Glomerular visceral epithelial cell (primary cell): ENCODE measurements around the gene PLCH2.
"Not testable (repeated sequence)": the region's sequence is repeated elsewhere in the genome, so short reads cannot be mapped to it uniquely, and the experiment has no call there.

Source experiments
- DNase-seq: peaks from one replicate; pipeline ENCODE4 v3.0.0-alpha.2; 2016; ENCODE audit errors: extremely low spot score

Gene PLCH2

GRCh38 chr1:2443277-2444137, 32.6 kb upstream of the PLCH2 start:
- DNase-seq, result no peak

GRCh38 chr1:2444138-2444591, 31.9 kb upstream of the PLCH2 start:
- no peak for DNase-seq

- DNase-seq, result no peak
Observed at GRCh38 chr1:2445162-2445822, 30.8 kb upstream of the PLCH2 start.

GRCh38 chr1:2445823-2446215, 30.3 kb upstream of the PLCH2 start:
- DNase-seq, result no peak

GRCh38 chr1:2446394-2446793, 29.7 kb upstream of the PLCH2 start:
- DNase-seq, result no peak

GRCh38 chr1:2446861-2447260, 29.2 kb upstream of the PLCH2 start:
- no peak for DNase-seq

GRCh38 chr1:2447276-2448097, 28.6 kb upstream of the PLCH2 start:
- DNase-seq, result no peak

GRCh38 chr1:2448098-2448445, 28.0 kb upstream of the PLCH2 start:
- DNase-seq, result no peak

- no peak for DNase-seq
Observed at GRCh38 chr1:2449636-2450454, 26.2 kb upstream of the PLCH2 start.

GRCh38 chr1:2451741-2452140, 24.3 kb upstream of the PLCH2 start:
- DNase-seq, result peak; percentile 94

GRCh38 chr1:2452201-2452931, 23.7 kb upstream of the PLCH2 start:
- peak; percentile 37 for DNase-seq

- no peak for DNase-seq
Observed at GRCh38 chr1:2452932-2453315, 23.2 kb upstream of the PLCH2 start.

GRCh38 chr1:2454227-2454626, 21.9 kb upstream of the PLCH2 start:
- no peak for DNase-seq

GRCh38 chr1:2455757-2456156, 20.3 kb upstream of the PLCH2 start:
- no peak for DNase-seq

GRCh38 chr1:2457444-2457843, 18.6 kb upstream of the PLCH2 start:
- no peak for DNase-seq

GRCh38 chr1:2458687-2459086, 17.4 kb upstream of the PLCH2 start:
- no peak for DNase-seq

- DNase-seq, result not testable (repeated sequence)
Observed at GRCh38 chr1:2459102-2459753, 16.9 kb upstream of the PLCH2 start.

GRCh38 chr1:2459757-2460156, 16.3 kb upstream of the PLCH2 start:
- DNase-seq, result peak; percentile 31

- no peak for DNase-seq
Observed at GRCh38 chr1:2460203-2460602, 15.9 kb upstream of the PLCH2 start.

- DNase-seq, result no peak
Observed at GRCh38 chr1:2460996-2461751, 14.9 kb upstream of the PLCH2 start.
